ENCODE data around the gene TMEM132D. TPM values are rescaled to one million over a fixed set of nuclear protein-coding genes. Genes with fewer than 3 reads are reported as not detected.

TMEM132D gene
- polyA plus RNA-seq, 1 donor from 2014 or later, result 1.3 TPM

DNA sequence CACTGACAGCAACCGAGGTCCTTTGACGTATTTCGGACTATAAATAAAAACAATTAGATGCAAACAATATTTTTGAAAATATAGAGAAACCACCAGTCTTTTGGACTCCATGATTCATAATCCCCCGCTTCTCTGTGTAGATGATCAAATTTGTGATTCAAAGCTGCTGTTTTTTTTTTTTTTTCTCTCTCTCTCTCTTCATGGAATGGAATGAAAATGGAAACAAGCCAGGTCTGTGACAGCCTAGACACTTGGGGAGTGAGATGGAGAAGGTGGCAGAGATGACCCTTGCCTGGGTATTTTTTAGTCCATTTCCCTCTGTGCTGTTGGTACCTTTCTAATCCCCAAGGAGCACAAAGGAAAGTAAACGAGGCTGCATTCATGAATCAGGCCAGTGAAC is 802.0 kb downstream of the TMEM132D start:
- H3K79me2 ChIP-seq (replicated peaks; ENCODE audit: insufficient read depth, low read length), result no peaks in the 10 kb centered on the region
- no peaks in the 10 kb centered on the region for H3K9me3 ChIP-seq (ENCODE audit: low read length)
- peak overlapping the region; percentile 0 for H3K4me3 ChIP-seq (ENCODE audit: low read length)
- H4K20me1 ChIP-seq (ENCODE audit: insufficient read depth), result no peaks in the 10 kb centered on the region
- no peaks in the 10 kb centered on the region for H3K27me3 ChIP-seq (ENCODE audit: insufficient read depth, low read depth, low read length)
- no peak overlapping the region for H3K4me2 ChIP-seq (ENCODE audit: low read length)
- H3K36me3 ChIP-seq (ENCODE audit: insufficient read depth, low read length), result no peaks in the 10 kb centered on the region
- H3K9me2 ChIP-seq (ENCODE audit: insufficient read depth, low read length), result no peaks in the 10 kb centered on the region
- H3K27ac ChIP-seq (ENCODE audit: low read length), result peak overlapping the region; percentile 88
- no peaks in the 10 kb centered on the region for H3F3A ChIP-seq (ENCODE audit: insufficient read depth, low read length, poor library complexity, severe bottlenecking)
- TF ChIP-seq TAF1 (IDR thresholded peaks at IDR 0.05; ENCODE audit: low read depth), result peak; percentile 13
- no peak for TF ChIP-seq POLR2AphosphoS5 (IDR thresholded peaks at IDR 0.05)
- TF ChIP-seq, protein P1, sequence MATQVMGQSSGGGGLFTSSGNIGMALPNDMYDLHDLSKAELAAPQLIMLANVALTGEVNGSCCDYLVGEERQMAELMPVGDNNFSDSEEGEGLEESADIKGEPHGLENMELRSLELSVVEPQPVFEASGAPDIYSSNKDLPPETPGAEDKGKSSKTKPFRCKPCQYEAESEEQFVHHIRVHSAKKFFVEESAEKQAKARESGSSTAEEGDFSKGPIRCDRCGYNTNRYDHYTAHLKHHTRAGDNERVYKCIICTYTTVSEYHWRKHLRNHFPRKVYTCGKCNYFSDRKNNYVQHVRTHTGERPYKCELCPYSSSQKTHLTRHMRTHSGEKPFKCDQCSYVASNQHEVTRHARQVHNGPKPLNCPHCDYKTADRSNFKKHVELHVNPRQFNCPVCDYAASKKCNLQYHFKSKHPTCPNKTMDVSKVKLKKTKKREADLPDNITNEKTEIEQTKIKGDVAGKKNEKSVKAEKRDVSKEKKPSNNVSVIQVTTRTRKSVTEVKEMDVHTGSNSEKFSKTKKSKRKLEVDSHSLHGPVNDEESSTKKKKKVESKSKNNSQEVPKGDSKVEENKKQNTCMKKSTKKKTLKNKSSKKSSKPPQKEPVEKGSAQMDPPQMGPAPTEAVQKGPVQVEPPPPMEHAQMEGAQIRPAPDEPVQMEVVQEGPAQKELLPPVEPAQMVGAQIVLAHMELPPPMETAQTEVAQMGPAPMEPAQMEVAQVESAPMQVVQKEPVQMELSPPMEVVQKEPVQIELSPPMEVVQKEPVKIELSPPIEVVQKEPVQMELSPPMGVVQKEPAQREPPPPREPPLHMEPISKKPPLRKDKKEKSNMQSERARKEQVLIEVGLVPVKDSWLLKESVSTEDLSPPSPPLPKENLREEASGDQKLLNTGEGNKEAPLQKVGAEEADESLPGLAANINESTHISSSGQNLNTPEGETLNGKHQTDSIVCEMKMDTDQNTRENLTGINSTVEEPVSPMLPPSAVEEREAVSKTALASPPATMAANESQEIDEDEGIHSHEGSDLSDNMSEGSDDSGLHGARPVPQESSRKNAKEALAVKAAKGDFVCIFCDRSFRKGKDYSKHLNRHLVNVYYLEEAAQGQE (IDR thresholded peaks at IDR 0.05; ENCODE audit: borderline replicate concordance), result peak; percentile 56
- H3K9ac ChIP-seq (ENCODE audit: low read length), result peak overlapping the region; percentile 55
- H2AFZ ChIP-seq (ENCODE audit: low read depth, low read length), result peak overlapping the region; percentile 47

DNA sequence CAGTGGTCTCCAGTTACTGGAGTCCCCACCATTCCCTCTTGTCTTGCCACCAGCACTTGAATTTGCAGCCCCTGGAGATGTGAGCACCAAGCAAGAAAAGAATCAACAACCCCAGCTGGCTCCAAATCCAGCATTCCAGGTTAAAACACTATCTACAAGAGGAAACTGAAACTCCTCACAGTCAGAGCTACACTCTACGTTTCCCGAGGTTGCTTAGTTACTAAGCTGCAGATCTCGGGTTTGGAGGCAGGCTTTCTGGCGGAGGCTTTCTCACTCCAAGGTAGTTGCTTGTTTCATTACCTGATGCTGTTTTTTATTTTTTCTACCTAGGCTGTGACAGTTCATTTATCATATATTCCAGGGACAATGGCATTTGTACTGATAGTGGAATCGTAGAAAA is 802.4 kb downstream of the TMEM132D start:
- Histone ChIP-seq H3K4me3 (ENCODE audit: low read length) (peak overlapping the region; percentile 16), H3K4me2 (ENCODE audit: low read length) (no peak overlapping the region), H3K9me2 (ENCODE audit: insufficient read depth, low read length) (no peaks in the 10 kb centered on the region), H2AFZ (ENCODE audit: low read depth, low read length) (peak overlapping the region; percentile 47), H3K27ac (ENCODE audit: low read length) (peak overlapping the region; percentile 88), H4K20me1 (ENCODE audit: insufficient read depth) (no peaks in the 10 kb centered on the region), H3K79me2 (replicated peaks; ENCODE audit: insufficient read depth, low read length) (no peaks in the 10 kb centered on the region), H3K36me3 (ENCODE audit: insufficient read depth, low read length) (no peaks in the 10 kb centered on the region), H3K9ac (ENCODE audit: low read length) (peak overlapping the region; percentile 55), H3F3A (ENCODE audit: insufficient read depth, low read length, poor library complexity, severe bottlenecking) (no peaks in the 10 kb centered on the region), H3K27me3 (ENCODE audit: insufficient read depth, low read depth, low read length) (no peaks in the 10 kb centered on the region), H3K9me3 (ENCODE audit: low read length) (no peaks in the 10 kb centered on the region)
- peak; percentile 52 for TF ChIP-seq SMC3 (conservative IDR thresholded peaks at IDR 0.05; ENCODE audit: poor library complexity)
- TF ChIP-seq, protein P2, sequence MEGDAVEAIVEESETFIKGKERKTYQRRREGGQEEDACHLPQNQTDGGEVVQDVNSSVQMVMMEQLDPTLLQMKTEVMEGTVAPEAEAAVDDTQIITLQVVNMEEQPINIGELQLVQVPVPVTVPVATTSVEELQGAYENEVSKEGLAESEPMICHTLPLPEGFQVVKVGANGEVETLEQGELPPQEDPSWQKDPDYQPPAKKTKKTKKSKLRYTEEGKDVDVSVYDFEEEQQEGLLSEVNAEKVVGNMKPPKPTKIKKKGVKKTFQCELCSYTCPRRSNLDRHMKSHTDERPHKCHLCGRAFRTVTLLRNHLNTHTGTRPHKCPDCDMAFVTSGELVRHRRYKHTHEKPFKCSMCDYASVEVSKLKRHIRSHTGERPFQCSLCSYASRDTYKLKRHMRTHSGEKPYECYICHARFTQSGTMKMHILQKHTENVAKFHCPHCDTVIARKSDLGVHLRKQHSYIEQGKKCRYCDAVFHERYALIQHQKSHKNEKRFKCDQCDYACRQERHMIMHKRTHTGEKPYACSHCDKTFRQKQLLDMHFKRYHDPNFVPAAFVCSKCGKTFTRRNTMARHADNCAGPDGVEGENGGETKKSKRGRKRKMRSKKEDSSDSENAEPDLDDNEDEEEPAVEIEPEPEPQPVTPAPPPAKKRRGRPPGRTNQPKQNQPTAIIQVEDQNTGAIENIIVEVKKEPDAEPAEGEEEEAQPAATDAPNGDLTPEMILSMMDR (IDR thresholded peaks at IDR 0.05; ENCODE audit: poor library complexity, severe bottlenecking), result no peak
- TF ChIP-seq TAF1 (IDR thresholded peaks at IDR 0.05; ENCODE audit: low read depth), result peak; percentile 31
- TF ChIP-seq, protein P1 (IDR thresholded peaks at IDR 0.05; ENCODE audit: borderline replicate concordance), result peak; percentile 72
- TF ChIP-seq MXI1 (conservative IDR thresholded peaks at IDR 0.05; ENCODE audit: poor library complexity, severe bottlenecking), result no peak
- TF ChIP-seq RAD21 (conservative IDR thresholded peaks at IDR 0.05), result peak; percentile 53
- peak; percentile 68 for TF ChIP-seq EP300 (conservative IDR thresholded peaks at IDR 0.05; ENCODE audit: poor library complexity, severe bottlenecking)

Measured in neural cell (in vitro differentiated cells).